ENCODE measurements around the gene SCARB1.

The SCARB1 gene

DNA sequence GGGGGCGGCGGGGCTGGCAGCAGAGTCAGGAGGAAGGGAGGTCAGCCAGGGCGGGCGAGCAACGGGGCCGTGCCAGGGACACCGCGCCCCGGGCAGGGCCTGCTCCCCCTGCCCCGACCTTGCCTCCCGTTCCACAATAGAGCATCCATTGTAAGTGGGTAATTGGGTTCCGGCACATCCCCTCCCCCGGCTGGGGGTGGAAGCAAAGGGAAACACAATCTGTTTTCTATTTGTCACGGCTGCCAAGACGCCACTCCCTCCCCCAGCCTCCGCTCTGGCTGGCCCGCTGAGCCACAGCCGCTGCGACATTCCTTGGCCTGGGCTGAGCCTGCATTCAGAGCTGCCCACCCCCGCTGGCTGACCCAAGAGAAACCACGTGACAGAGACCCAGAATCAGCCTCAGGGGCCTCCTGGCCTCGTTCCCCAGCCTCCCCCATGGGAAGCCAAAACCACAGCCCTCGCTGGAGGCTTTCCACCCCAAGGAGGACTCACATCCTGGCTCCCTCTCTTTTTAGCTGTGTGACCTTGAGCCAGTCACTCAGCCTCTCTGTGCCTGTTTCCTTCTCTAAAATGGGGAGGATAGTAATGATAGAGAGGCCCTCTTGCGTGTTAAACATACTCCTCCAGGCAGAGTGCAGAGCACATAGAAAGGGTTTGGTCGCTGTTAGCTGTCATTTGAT lies 117.6 kb downstream of the SCARB1 start:
- no peak for DNase-seq (ENCODE audit: low read depth in 2 of 2)

DNA sequence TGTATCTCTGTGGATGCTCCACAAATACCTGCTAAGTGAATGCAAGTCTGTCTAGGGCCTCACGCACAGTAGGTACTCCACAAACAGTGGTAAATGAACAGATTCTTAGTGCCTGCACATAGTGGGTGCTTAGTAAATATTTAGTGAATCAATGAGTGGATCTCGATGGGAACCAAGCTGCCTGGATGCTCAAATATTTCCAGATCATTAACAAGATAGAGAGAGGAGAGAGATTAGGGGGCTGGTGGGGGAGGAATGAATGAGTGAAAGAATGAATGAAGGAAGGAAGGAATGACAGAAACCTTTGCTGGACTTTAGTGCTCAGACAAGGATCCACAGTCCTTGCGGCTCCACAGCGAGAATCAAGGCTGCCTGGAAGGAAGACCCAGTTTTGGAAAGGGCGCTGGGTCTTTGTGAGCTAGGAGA lies 118.2 kb downstream of the SCARB1 start:
- DNase-seq (ENCODE audit: low read depth in 2 of 2), result no peak

DNA sequence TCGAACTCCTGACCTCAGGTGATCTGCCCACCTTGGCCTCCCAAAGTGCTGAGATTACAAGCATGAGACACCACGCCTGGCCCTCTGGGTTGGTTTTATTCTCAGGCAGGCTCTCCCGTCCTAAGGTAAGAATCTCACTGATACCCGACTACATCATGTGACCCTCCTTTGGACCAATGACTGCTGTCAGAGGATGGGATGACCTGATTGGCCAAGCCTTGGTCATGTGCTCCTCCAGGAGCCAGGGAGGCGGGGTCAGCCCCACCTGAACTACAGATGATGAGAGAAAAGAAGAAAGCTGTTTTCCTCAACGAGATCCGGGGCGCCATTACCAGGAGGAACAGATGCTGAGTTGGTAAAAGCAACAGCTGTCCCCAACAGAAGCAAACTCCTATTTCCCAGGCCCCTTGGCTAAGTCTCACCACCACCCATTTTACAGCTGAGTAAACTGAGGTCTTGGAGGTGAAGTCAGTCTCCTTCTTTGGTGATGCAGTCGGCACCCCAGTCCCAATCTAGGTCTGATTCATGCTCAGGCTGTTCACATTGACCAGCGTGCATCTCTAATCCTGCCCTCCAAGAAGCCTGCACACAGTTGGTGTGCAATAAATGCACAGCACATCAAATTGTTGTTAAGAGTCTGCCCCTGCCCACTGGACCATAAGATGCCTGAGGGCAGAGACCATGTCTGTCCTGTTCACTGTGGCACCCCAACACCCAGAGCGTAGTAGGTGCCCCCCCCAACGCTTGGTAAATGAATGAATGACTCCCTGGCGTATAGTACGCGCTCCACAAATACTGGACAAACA lies 118.8 kb downstream of the SCARB1 start:
- DNase-seq (ENCODE audit: low read depth in 2 of 2), result no peak

DNA sequence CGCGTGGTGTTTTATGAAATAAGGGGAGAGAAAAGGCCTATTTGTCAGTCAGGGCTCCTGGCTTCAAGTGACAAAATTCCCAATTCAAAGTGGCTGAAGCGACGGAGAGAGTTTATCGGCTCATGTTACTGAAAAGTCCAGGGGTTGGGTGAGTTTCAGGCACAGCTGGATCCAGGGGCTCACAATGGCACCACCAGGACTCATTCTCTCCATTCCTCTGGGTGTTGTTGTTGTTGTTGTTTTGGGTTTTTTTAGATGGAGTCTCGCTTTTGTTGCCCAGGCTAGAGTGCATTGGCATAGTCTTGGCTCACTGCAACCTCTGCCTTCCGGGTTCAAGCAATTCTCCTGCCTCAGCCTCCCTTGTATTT lies 119.4 kb downstream of the SCARB1 start:
- no peak for DNase-seq (ENCODE audit: low read depth in 2 of 2)

DNA sequence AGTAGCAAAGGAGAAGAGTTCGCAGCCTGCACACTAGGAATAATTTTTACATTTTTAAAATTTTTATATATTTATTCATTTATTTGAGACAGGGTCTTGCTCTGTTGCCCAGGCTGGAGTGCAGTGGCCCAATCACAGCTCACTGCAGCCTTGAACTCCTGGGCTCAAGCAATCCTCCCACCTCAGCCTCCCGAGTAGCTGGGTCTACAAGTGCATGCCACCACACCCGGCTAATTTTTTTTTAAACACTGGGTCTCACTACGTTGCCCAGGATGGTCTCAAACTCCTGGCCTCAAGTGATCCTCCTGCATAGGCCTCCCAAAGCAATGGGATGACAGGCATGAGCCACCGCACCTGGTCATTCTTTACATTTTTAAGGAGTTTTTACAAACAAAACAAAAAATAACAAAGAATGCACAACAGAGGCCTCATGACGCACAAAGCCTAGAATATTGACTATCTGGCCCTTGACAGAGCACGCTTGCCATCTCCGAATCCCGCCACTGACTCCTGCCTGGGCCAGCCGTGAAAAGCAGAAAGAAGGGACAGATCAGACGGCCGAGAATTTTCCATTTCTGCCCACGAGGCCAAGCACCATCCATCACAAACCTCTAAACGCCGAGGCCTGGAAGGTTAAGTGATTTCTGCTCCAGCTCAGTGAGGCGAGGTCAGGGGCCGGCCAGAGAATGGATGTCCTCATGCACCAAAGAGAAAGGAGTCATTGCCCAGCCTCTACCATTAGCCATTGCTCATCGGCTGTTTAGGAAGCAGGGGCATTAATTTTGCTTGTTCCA lies 120.0 kb downstream of the SCARB1 start:
- no peak for DNase-seq (ENCODE audit: low read depth in 2 of 2)

DNA sequence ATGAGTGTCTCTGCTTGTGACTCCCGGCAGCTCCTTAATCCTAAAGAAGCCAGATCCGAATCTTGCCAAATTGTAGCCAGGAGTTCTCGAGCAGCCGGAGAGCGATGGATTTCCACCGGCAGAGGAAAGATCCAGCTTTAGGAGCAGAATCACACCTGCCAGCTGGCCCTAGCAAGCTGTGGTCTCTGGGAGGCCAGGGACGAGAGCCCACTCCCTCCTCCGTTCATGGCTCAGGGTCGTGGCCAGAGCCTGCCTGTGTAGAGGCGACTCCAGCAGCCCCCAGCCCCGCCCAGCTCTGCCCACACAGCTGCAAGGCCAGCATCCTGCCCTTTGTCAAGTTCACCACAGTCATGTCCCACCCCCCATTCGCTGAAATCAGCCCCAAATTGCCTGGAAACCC lies 121.0 kb downstream of the SCARB1 start:
- no peak for DNase-seq (ENCODE audit: low read depth in 2 of 2)

DNA sequence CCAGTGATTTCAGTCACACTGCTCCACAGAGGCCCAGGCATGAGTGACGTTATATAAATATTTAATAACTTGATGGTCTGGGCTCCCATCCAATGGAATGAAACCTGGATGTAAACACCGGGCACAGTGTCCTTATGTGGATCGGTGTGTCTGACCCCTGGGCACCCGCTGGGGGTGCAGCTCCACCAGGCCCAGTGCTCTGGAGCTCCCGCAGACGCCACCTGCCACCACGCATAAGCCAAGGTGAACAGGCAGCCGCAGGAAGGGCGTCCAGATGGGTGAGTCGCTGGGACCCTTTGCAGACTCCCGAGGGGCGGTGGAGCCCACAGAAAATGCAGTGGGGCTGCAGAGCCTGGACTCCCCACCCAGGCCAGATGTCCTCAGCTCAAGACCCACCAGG lies 121.6 kb downstream of the SCARB1 start:
- no peak for DNase-seq (ENCODE audit: low read depth in 2 of 2)

DNA sequence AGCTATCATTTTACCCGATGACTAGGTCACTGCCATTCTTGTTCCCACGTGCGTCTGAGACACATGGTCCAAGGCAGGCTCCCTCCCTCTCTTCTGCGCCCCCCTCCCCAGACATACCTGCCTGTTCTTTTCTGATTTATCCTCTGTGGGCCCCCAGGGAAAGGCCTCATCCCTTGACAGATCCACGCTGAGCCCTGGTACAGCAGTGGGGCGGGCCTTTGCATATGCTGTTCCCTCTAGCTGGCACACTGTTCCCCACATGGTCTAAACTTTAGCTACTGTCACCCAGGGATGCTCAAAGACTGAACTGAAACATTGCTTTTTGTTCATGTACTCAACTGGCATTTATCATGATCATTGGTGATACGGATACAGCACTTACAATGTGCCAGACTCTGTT lies 122.5 kb downstream of the SCARB1 start:
- DNase-seq (ENCODE audit: low read depth in 2 of 2), result no peak

DNA sequence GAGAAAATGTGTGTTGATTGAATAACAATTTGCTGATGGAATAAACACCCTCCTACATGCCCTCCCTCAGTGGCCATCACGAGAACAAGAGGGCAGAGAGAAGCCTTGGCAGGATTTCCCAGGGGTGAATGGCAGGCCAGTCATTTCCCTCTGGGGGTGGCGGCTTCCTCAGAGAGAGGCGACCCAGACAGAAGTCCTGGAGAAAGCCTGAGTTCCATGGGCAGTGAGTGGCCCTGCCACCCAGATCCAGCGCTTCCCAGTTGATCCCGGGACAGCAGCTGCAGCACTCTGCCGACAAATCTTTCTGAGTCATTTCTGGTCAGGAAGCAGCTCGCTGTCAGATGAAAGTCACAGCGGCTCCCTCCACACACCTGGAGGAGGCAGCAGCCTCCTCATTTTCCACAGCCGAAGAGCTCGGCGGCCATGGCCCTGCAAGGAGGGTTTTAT lies 123.0 kb downstream of the SCARB1 start:
- no peak for DNase-seq (ENCODE audit: low read depth in 2 of 2)

DNA sequence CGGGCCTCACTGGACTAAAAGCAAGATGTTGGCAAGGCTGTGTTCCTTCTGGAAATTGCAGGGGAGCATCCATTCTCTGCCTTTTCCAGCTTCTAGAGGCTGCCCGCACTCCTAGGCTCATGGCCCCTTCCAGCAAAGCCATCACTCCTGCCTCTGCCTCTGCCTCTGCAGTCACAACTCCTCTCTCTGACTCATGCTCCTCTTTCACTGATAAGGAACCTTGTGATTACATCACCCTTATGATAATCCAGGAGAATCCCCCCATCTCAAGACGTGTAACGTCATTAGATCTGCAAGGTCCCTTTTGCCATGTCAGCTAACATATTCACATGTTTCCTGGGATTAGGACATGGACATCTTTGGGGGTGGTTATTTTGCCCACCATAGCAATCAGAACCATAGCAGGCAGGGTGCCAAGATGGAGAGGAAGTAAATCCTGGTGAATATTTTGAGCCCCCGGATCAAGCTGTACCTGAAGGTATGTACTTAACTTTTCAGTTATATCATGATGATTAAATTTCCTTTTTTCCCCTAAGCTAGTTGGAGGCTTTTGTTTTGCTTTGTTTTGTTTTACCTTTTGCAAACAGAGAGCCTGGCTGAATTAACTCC lies 123.6 kb downstream of the SCARB1 start:
- DNase-seq (ENCODE audit: low read depth in 2 of 2), result no peak

DNA sequence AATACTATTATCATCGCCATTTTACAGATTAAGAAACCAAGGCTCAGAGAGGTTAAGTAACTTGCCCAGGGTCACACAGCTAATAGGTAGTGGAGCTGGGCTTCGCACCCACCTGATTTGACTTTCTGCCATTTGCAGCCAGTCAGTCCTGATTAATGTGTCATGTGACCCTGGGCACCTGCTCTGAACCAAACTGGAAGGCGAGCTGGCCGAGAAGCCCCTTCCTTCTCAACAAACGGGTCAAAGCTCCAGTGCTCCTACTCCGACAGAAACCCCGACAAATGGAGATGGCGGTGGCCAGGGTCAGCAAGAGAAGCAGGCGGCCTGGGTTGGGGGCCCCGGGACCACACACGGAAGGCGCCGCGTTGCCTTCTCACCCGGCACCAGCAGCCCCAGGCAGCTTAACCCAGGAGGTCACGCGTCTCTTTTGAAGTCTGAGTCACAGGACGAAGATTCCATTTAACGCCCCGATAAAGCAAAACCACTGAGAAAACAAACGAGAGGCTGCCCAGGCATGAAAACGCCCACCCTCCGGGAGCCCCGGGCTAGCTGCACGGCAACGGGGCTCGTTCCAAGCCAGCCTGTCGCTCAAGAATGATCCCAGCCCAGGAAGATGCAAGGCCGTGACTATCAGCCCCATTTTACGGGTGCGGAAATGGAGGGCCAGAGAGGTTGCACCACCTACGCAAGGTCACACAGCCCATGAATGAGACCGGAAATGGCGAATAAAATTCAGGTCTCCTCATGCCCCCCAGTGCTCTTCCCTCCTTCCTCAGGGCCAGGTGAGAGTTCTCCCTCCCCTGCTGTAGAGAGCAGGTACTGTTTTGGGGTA lies 124.8 kb downstream of the SCARB1 start:
- DNase-seq (ENCODE audit: low read depth in 2 of 2), result no peak

DNA sequence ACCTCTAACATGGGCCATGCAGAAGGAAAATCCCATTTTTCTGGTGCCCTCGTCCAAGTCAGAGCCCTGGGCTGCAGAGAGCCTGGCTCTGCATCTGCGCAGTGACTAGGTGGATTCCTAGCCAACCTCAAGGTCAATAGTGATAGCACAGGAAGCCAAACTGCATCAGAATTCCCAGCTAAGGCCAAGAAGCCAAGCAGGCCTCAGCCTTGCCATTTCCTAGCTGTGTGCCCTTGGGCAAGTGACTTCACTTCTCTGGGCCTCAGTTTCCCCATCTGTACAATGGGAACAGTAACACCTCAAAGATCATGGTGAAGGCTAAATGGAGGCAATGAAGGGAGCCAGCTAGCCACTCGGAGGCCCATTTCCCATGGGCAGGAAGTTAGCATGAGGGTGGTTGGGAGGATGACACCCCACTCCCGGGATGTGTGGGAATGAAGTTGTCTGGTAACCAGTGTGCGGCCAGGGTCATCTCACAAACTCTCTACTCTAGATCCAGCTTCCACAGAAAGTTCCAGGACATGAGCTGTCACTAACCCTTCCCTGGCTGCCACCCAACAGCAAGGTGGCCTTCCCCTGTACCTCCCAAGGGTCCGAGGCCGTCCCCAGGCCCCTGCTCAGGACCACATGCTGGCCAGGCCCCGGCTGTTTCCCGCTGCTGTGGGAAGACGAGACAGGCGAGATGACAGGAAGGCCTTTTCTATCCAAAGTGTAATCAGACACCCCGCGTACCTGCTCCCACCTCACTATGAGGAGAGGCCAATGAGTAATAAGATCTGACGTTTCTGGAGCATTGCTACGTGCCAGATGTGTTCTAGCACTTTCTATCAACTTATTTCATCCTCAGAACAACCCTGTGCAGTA lies 125.7 kb downstream of the SCARB1 start:
- DNase-seq (ENCODE audit: low read depth in 2 of 2), result no peak

DNA sequence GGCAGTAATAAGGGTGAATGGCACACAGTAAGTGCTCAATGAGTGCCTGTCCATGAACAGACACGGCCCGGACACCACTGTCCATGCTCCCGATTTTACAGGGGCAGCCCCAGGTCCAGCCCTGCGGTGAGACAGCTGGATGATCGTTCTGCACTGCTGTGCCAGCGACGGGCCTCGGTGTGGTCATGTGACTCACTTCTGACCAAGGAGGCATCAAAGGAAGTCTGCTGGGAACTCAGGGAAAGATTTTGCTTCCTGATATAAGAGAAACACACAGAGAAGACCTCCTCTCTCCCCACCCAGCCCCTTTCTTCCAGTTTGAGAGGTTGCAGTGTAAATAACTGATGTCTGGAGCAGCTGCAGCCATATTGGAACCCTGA lies 126.6 kb downstream of the SCARB1 start:
- no peak for DNase-seq (ENCODE audit: low read depth in 2 of 2)

DNA sequence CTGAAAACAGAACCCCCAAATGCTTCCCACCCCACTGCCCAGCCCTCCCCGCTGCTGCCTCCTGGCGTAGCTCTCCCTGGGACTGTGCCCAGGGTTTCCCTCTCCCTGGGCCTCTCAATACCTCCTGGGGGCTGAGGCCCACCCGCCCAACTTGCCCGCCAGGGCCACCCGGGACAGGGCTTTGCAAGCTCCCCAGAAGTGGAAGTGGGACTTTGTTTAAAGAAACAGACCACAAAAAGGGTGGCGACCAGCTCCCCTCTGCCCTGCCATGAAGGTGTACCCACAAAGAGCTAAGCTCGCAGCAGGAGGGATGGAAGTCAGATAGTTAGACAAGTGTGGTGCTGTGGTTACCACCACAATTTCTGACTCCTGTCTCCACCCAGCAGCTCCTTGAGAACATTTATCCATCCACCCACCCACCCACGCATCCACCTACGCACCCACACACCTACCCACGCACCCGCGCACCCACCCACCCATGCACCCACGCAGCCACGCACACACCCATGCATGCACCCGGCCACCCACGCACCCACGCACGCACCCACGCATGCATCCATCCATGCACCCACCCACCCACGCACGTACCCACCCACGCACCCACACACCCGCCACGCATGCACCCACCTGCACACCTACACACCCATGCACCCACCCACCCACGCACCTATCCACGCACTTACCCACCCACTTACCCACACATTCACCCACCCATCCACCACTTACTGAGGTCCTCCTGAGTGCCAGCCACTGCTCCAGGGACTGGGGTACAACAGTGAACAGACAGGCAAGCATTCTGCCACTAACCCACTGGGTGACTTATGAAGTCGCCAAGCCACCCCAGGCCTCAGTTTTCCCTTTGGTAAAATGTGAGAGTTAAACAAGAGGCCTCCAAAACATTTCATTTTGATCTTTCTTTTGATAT lies 127.3 kb downstream of the SCARB1 start:
- no peak for DNase-seq (ENCODE audit: low read depth in 2 of 2)

DNA sequence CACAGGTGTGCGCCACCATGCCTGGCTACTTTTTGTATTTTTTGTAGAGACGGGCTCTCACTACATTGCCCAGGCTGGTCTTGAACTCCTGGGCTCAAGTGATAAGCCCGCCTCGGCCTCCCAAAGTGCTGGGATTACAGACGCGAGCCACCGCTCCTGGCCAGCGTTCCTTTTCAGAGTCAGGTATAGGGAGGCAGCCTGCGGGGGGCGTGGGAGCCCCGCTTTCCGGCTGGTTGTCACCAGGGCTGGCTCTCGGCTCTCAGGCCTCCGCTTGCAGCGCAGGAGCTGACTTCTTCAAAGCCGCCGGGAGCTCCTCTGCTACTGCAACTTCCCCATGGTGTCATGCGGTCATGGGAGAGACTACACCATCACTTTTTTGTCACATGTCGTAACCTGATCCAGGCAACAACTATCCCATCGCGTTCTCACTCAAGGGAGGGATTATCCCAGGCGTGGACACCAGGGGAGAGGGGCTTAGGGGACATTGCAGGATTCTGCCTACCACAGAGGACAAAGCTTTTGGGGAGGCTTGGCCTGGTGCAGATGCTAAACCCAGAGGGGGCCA lies 129.4 kb downstream of the SCARB1 start:
- no peak for DNase-seq (ENCODE audit: low read depth in 2 of 2)

DNA sequence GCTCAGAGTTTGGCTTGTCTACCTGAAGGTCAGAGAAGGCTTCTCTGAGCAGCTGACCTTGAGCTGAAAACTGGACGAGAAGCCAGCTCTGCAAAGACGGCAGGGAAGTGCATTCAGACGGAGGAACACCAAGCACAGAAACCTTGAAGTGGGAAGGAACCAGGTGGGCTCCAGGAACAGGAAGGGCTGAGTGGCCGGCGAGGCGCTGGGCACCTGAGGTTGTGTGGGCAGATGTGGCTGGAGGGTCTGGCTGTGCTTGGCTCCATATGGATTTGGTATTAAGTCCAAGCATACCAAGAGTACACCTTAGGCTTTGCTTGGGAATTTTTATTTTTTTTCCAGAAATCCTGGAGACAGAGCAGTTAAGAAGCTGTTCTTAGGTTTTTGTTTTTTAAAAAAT lies 130.6 kb downstream of the SCARB1 start:
- DNase-seq (ENCODE audit: low read depth in 2 of 2), result no peak

DNA sequence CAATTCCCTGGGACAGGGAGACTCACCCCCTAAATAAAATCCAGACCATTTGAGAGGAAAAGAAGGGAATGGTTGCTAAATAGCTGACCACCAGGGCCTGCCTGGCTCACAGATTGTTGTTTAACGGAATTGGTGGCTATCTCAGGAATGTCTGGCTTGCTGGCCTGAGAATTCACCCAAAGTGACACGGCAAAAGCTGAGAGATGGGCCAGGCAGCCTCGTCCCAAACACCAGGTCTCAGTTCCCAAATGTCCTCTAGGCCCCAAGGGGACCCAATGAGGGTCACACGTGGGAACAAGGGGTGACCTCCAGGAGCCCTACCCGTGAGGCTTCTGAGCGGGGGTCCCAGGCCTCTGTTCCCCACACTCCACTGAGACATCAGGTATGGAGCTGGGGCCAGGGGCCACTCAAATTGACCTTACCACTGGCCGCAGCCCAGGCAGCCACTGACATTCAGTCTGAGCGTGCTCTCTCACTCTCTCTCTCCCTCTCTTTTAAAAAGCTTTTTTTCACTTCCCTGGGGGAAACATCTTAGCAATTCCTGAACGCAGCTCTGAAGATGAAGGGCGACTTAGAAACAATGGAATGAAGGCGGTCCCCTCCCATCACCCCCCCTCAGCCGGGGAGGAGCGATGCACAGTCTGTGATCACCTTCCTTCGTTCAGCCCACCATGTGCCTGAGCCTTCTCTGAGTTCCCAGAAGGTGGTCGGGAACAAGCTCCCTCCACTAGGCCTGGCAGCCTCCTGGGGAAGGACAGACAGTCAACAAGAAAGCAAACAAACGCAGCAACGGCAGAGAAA lies 131.2 kb downstream of the SCARB1 start:
- DNase-seq (ENCODE audit: low read depth in 2 of 2), result no peak

DNA sequence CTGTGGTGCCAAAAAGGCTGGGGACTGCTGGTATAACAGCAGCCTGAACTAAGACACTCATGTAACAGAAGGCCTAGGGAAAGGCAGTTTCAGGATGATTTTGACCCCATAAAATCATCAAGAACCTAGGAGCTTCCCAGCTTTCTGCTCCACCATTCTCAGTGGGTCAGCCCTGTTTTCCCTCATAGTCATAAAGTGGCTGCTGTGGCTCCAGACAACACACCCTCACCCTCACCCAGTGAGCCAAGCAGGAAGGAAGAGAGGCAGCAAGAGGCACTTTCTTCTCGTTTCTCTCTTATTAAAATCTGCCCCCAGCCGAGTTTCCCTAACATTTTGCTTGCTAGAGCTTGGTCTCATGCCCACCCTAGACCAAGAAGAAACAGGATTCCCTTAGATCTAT lies 131.8 kb downstream of the SCARB1 start:
- DNase-seq (ENCODE audit: low read depth in 2 of 2), result no peak
